Fibroblast of upper back skin (primary cell): ENCODE results near the gene MITF.

Experiments used
- DNase-seq: peaks from one replicate; pipeline ENCODE4 v3.0.0-alpha.2; 2013

Gene MITF

GRCh38 chr3:69761896-69762767, 22.9 kb downstream of the MITF start:
- DNase-seq = peak; percentile 84

GRCh38 chr3:69762768-69763229, 23.5 kb downstream of the MITF start:
- no peak for DNase-seq

GRCh38 chr3:69763458-69763857, 24.2 kb downstream of the MITF start:
- no peak for DNase-seq

- no peak for DNase-seq
These were observed 25.0 kb downstream of the MITF start for GRCh38 chr3:69764121-69764741.

GRCh38 chr3:69764861-69765260, 25.6 kb downstream of the MITF start:
- DNase-seq = no peak

- DNase-seq = no peak
These were observed 27.4 kb downstream of the MITF start for GRCh38 chr3:69766638-69767037.

- DNase-seq = no peak
These were observed 28.3 kb downstream of the MITF start for GRCh38 chr3:69767571-69767970.

GRCh38 chr3:69768438-69768837, 29.2 kb downstream of the MITF start:
- DNase-seq = no peak

GRCh38 chr3:69770219-69770618, 31.0 kb downstream of the MITF start:
- peak; percentile 48 for DNase-seq

- no peak for DNase-seq
These were observed 31.8 kb downstream of the MITF start for GRCh38 chr3:69770976-69771634.

GRCh38 chr3:69772152-69772867, 33.0 kb downstream of the MITF start:
- no peak for DNase-seq

- DNase-seq = no peak
These were observed 34.8 kb downstream of the MITF start for GRCh38 chr3:69774029-69774428.

GRCh38 chr3:69775751-69776150, 36.5 kb downstream of the MITF start:
- DNase-seq = no peak

GRCh38 chr3:69776289-69776688, 37.0 kb downstream of the MITF start:
- no peak for DNase-seq

- DNase-seq = no peak
These were observed 37.8 kb downstream of the MITF start for GRCh38 chr3:69776920-69777581.

GRCh38 chr3:69777582-69777967, 38.3 kb downstream of the MITF start:
- DNase-seq = no peak

- no peak for DNase-seq
These were observed 42.3 kb downstream of the MITF start for GRCh38 chr3:69781593-69781992.

GRCh38 chr3:69784954-69785514, 45.8 kb downstream of the MITF start:
- peak; percentile 62 for DNase-seq

- no peak for DNase-seq
These were observed 46.6 kb downstream of the MITF start for GRCh38 chr3:69785769-69786320.

GRCh38 chr3:69786854-69787253, 47.6 kb downstream of the MITF start:
- no peak for DNase-seq

GRCh38 chr3:69787436-69788168, 48.3 kb downstream of the MITF start:
- peak; percentile 85 for DNase-seq
